CD4-positive, alpha-beta T cell treated with Interferon alpha-2 for 1 hour (primary cell): Measurements from ENCODE around the gene EXOSC9.
A peak's percentile ranks its signal among the peaks of the same experiment; 100 is the strongest.
"Not testable (repeated sequence)": the region's sequence is repeated elsewhere in the genome, so short reads cannot be mapped to it uniquely, and the experiment has no call there.

Source experiments
- DNase-seq, 2 donors: peaks; one replicate each; pipeline ENCODE4 v3.0.0-alpha.2; 2020 to 2022

Gene EXOSC9

GRCh38 chr4:121800961-121801714 lies at the start of gene EXOSC9:
TSS of gene EXOSC9 (plus strand) at chr4:121801323. CDS start at chr4:121801425, 102 bp downstream.
- peak; percentile 93 to 96 for DNase-seq

GRCh38 chr4:121752142-121752541 lies 49.0 kb upstream of the EXOSC9 start:
- not testable (repeated sequence) for DNase-seq

GRCh38 chr4:121758925-121759568 lies 42.1 kb upstream of the EXOSC9 start:
- DNase-seq, result no peak

- no peak for DNase-seq
Measured at GRCh38 chr4:121760205-121760604, 40.9 kb upstream of the EXOSC9 start.

- DNase-seq, result no peak
Measured at GRCh38 chr4:121764303-121764701, 36.8 kb upstream of the EXOSC9 start.

- no peak for DNase-seq
Measured at GRCh38 chr4:121764702-121765367, 36.3 kb upstream of the EXOSC9 start, which contains the start of gene SMIM43. TSS of gene SMIM43 (minus strand) at chr4:121765164. CDS start at chr4:121765105, 59 bp downstream.

GRCh38 chr4:121765368-121765705 lies 35.8 kb upstream of the EXOSC9 start:
- no peak for DNase-seq

GRCh38 chr4:121765971-121766538 lies 35.1 kb upstream of the EXOSC9 start:
- no peak for DNase-seq

- DNase-seq, result no peak
Measured at GRCh38 chr4:121767166-121767565, 34.0 kb upstream of the EXOSC9 start.

- no peak for DNase-seq
Measured at GRCh38 chr4:121769341-121769740, 31.8 kb upstream of the EXOSC9 start.

GRCh38 chr4:121771869-121772268 lies 29.3 kb upstream of the EXOSC9 start:
- no peak for DNase-seq

- no peak for DNase-seq
Measured at GRCh38 chr4:121773883-121774282, 27.2 kb upstream of the EXOSC9 start.

GRCh38 chr4:121776610-121777401 lies 24.3 kb upstream of the EXOSC9 start:
- DNase-seq, result no peak

- no peak for DNase-seq
Measured at GRCh38 chr4:121777625-121778024, 23.5 kb upstream of the EXOSC9 start.

GRCh38 chr4:121778991-121779628 lies 22.0 kb upstream of the EXOSC9 start:
- no peak for DNase-seq

- no peak for DNase-seq
Measured at GRCh38 chr4:121783210-121783609, 17.9 kb upstream of the EXOSC9 start.

- DNase-seq, result no peak
Measured at GRCh38 chr4:121784401-121784800, 16.7 kb upstream of the EXOSC9 start.

GRCh38 chr4:121784975-121785374 lies 16.1 kb upstream of the EXOSC9 start:
- DNase-seq, result no peak

GRCh38 chr4:121785479-121785878 lies 15.6 kb upstream of the EXOSC9 start:
- no peak for DNase-seq

- no peak for DNase-seq
Measured at GRCh38 chr4:121786221-121786620, 14.9 kb upstream of the EXOSC9 start.

- no peak for DNase-seq
Measured at GRCh38 chr4:121788896-121789295, 12.2 kb upstream of the EXOSC9 start.

GRCh38 chr4:121789455-121789854 lies 11.7 kb upstream of the EXOSC9 start:
- no peak for DNase-seq
